BJ (cell line): ENCODE measurements around the gene AZU1. TPM values are rescaled to one million over a fixed set of nuclear protein-coding genes. Genes with fewer than 3 reads are reported as not detected.

ENCODE experiments used
- CTCF ChIA-PET: fragments of 350-600 bp; formaldehyde crosslinking; extraction: SDS; loops from one replicate; lab custom pipeline; 2021; ENCODE audit warnings: antibody characterized with exemption, inconsistent platforms; lab: Yijun Ruan, JAX
- POLR2A ChIA-PET: fragments of 300-600 bp; sonication (Branson Sonifier 250); formaldehyde crosslinking; extraction: SDS; loops from one replicate; lab custom pipeline; 2021; ENCODE audit warnings: antibody characterized with exemption; lab: Charles Lee
- DNase-seq: peaks from one replicate; pipeline ENCODE4 v3.0.0-alpha.2; 2011; ENCODE audit warnings: low read depth
- H3K27me3 ChIP-seq: 2 replicates; pipeline ENCODE4 v1.6.0; 2011; ENCODE audit warnings: low read length; ENCODE audit not compliant: control insufficient read depth, insufficient read depth
- H3K36me3 ChIP-seq: 2 replicates; pipeline ENCODE4 v1.5.1; 2011; ENCODE audit warnings: low read length; ENCODE audit not compliant: control insufficient read depth, insufficient read depth
- H3K4me3 ChIP-seq: 2 replicates; pipeline ENCODE4 v1.5.1; 2011; ENCODE audit warnings: low read depth, mild to moderate bottlenecking, control low read depth, low read length
- CTCF ChIP-seq: IDR thresholded peaks from 2 replicates; pipeline ENCODE4 v1.5.1; 2011; ENCODE audit warnings: low read depth, mild to moderate bottlenecking, control low read depth, inconsistent platforms, low read length, moderate library complexity; ENCODE audit not compliant: insufficient read depth
- polyA plus RNA-seq: library from polyadenylated mRNA; depleted of rRNA; stranded (reverse); fragments of >200 nt; gene quantifications from 2 replicates; pipeline ENCODE4 v1.2.3, GENCODE V29; 2011

The AZU1 gene
- polyA plus RNA-seq, 1 experiment, result 0.07 TPM

GRCh38 chr19:803099-803561, 24.5 kb upstream of the AZU1 start:
- peaks cover 51% of the 10 kb centered on the region for H3K36me3 ChIP-seq
- CTCF ChIA-PET, result interaction anchor here (1.2 to 1.6 kb wide), 2 partner anchors 8 to 25 kb away, joined by 4 read pairs; no protein-coding TSS in a partner anchor
- no peak overlapping the region for H3K4me3 ChIP-seq
- H3K27me3 ChIP-seq, result no peaks in the 10 kb centered on the region
- no peak for TF ChIP-seq CTCF
- POLR2A ChIA-PET, result no interaction called here
- DNase-seq, result no peak

GRCh38 chr19:803686-804418, 23.8 kb upstream of the AZU1 start:
- Histone ChIP-seq H3K36me3 (peaks cover 56% of the 10 kb centered on the region), H3K27me3 (no peaks in the 10 kb centered on the region), H3K4me3 (no peak overlapping the region)
- ChIA-PET POLR2A (no interaction called here), CTCF (interaction anchor here (0.7 kb wide), 1 partner anchor 47 kb away, joined by 3 read pairs; no protein-coding TSS in a partner anchor)
- no peak for TF ChIP-seq CTCF
- DNase-seq, result no peak

- no peak overlapping the region for H3K4me3 ChIP-seq
- ChIA-PET POLR2A (no interaction called here), CTCF (interaction anchor here (0.7 kb wide), 1 partner anchor 46 kb away, joined by 3 read pairs; no protein-coding TSS in a partner anchor)
- DNase-seq, result no peak
- H3K27me3 ChIP-seq, result no peaks in the 10 kb centered on the region
- H3K36me3 ChIP-seq, result peaks cover 59% of the 10 kb centered on the region
- no peak for TF ChIP-seq CTCF
Observed at GRCh38 chr19:804419-805165, 23.0 kb upstream of the AZU1 start.

GRCh38 chr19:805166-805551, 22.5 kb upstream of the AZU1 start:
- Histone ChIP-seq H3K4me3 (no peak overlapping the region), H3K36me3 (peaks cover 59% of the 10 kb centered on the region), H3K27me3 (no peaks in the 10 kb centered on the region)
- CTCF ChIA-PET, result no interaction called here
- TF ChIP-seq CTCF, result no peak
- POLR2A ChIA-PET, result no interaction called here
- DNase-seq, result no peak
